HPDE6-E6E7 (cell line): ENCODE data around the gene ZMIZ1.

Source experiments
- DNase-seq: peaks from one replicate; pipeline ENCODE4 v3.0.0; 2011; ENCODE audit warnings: missing footprints; ENCODE audit errors: extremely low spot score

ZMIZ1 gene

DNA sequence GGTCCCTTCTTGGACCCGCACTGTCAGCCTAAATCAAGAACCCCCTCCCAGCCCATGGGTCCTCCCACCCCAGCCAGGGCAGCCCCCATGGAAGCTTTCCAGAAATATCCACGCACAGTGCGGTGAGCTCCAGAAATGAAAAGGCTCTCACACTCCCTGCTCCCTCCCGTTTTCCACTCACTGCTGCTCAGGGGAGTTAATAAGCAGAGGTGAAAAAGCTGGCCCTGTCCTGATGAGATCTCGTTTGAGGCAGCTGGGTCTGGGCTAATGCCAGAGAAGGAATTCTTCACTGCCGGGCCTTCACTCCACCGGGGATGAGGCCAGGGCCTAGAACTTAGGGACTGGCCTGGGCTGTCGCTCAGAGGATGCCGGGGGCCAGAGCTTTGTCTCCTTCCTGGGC lies 102.2 kb downstream of the ZMIZ1 start:
- DNase-seq = no peak

DNA sequence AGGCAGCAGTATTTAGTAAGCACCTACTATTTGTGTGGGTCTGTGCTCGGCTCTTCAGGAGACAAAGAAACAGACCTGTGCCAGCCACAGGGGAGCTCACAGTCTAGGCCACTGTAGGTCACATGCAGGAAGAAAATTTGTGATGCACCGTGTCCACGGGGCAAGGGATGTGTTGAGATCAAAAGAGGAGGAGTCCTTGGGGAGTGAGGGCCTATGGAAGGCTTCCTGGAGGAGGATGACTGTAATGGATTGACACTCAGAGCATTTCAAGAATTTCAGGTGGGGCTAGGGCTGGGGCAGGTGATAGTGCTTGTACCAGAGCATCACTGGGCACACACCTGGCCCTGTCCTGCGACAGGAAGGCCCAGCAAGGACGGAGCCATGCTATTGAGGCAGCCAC lies 102.7 kb downstream of the ZMIZ1 start:
- DNase-seq = no peak

- no peak for DNase-seq
These were observed 104.1 kb downstream of the ZMIZ1 start for GRCh38 chr10:79172881-79173280.

- DNase-seq = no peak
These were observed 105.0 kb downstream of the ZMIZ1 start for GRCh38 chr10:79173582-79174262.

DNA sequence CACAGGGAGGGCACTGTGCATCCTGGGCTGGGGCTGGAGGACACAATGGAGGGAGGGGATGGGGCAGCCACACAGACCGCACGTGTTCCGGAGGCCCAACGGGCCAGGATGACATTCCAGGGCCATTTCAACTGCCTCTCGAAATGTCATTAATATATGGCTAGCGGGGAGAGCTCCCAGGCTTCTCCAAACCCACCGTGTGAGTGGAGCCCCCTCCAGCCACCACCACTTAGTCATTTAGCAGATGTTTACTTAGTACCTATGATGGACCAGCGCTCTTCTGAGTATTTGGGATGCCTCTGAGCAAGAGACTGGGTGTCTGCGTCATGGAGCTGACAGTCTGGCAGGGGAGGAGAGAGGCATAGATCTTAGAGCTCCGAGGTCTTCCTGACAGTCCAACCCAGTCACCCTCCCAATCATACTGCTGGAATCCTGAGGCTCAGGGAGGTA lies 107.3 kb downstream of the ZMIZ1 start:
- DNase-seq = no peak

GRCh38 chr10:79176949-79177602 lies 108.3 kb downstream of the ZMIZ1 start:
- DNase-seq = no peak

- DNase-seq = no peak
These were observed 109.4 kb downstream of the ZMIZ1 start for GRCh38 chr10:79178070-79178576.

- DNase-seq = no peak
These were observed 109.9 kb downstream of the ZMIZ1 start for GRCh38 chr10:79178614-79179163.

DNA sequence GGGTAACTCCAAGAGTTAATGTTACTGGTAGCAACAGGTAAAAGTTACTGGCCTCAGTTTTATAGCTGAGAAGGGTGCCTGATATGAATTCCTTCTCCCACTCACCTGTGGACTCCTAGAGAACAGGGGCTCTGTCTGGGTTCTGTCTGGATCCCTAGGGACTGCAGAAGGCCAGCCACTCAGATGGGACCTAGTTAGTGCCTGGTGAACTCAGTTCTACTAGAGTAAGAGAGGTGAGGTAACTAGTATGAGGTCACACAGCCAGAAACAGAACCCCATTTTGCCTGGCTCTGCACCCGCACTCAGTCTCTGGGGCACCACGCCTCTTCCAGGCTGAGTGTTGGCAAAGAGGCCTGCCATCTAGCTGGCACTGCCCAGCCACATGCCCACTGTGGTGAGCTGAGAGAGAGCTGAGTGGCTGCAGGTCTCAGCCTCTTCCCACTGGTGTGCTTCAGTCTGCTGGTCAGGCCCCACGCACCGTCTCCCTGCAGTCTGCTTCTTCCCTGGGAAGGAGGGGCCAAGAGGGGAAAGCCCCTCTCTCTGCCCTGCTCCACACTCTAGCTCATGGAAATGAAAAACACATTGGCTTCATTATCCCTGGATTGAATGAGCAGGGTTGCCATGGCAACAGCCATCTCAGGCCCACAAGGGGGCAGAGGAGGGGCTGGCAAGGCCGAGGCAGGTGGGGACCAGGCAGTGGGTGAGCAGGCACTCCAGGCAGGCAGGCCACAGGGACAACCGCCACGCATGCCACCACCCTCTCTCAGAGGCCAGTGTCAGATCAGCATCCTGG lies 110.6 kb downstream of the ZMIZ1 start:
- no peak for DNase-seq

GRCh38 chr10:79179957-79180309 lies 111.2 kb downstream of the ZMIZ1 start:
- DNase-seq = no peak

- no peak for DNase-seq
These were observed 111.9 kb downstream of the ZMIZ1 start for GRCh38 chr10:79180414-79181221.

GRCh38 chr10:79181227-79181626 lies 112.5 kb downstream of the ZMIZ1 start:
- no peak for DNase-seq

DNA sequence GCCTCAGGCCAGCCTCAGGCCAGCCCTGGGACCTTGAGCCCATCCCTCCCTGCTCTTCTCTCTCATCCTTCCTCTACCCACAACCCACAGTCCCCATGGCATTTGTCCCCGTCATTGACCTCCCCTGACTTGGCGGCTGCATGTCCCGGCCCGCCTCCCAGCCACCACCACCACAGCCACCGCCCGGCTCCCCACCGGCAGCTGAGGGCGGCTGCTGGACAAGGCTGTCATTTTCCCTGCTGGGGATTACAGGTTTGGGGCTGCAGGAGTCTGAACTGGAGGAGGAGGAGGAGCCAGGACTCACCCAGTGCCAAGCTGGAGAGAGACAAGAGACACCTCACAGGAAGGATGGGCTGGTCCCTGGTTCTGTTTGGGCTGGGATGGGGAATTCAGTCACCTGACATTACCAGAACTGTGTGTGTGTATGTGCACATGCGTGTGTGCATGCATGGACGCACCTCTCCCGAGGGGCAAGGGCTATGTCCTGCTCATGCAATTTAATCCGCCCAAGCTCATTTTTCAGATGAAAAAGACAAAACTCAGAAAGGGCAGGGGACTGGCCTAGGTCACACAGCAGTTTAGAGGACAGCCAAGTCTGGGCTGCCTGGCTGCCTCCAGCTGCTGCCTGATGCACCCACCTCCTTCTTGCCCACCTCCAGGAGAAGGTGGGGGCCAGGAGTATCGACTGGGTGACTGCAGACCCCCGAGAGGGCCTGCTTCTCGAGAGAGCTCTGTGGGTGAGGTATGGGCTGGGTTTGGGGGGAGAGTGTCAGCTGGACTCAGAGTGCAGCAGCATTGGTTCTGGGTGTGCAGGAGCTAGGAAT lies 113.1 kb downstream of the ZMIZ1 start:
- no peak for DNase-seq

- DNase-seq = no peak
These were observed 114.2 kb downstream of the ZMIZ1 start for GRCh38 chr10:79182781-79183467.

GRCh38 chr10:79183468-79183865 lies 114.7 kb downstream of the ZMIZ1 start:
- no peak for DNase-seq

DNA sequence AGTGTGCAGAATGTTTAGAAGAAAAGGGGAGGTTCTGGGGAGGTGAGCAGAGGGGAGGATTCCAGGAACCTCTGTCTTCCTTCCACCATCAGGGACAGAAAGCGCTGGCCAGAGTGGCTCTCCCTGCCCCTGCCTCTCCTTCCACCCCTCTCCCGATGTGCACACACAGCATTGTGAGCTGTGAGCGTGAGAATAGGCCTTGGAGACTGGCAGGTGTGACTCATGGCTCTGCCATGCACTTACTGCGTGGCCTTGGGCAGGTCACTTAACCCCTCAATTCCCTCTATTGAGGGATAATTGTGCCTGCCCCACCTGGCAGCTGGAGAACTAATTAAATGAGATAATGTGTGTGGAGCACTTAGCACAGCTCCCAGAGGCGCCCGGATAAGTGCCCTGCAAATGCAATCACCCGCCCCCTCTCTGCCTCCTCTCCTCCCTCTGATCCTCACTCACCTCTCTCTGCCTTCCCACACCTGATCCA lies 115.4 kb downstream of the ZMIZ1 start:
- peak; percentile 71 for DNase-seq

- no peak for DNase-seq
These were observed 115.9 kb downstream of the ZMIZ1 start for GRCh38 chr10:79184657-79185056.

DNA sequence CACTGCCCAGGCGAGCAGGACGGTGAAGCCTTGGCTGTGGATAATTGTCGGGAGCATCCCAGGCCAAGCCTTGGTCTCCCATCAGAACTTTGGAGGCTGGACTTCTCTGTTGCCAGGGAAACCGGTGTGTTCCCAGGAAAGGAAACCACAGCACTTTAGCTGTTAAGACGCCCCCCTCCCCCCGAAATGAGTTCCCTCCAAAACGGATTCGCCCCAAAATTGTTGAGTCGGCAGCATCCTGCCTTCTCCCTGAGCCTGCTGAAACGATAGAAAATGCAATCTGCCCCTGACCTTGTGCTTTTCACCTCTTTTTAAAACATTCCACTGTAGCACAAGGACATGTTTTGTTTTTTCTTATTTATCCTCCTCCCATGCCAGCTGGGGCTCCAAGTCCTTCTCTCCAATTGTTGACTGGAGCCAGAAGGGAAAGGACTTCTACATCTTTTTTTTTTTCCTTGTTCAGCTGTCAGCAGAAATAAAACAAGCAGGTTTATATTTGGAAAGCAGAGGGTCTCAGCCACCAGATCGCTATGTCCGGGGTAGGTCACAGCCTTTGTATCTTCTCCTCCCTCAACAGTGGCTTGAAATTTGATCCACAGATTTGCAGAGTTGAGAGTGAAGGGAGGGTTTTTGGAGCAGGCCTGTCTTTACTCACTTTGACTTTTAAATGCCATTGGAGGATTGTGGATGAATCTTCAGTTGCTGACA lies 116.5 kb downstream of the ZMIZ1 start:
- no peak for DNase-seq

DNA sequence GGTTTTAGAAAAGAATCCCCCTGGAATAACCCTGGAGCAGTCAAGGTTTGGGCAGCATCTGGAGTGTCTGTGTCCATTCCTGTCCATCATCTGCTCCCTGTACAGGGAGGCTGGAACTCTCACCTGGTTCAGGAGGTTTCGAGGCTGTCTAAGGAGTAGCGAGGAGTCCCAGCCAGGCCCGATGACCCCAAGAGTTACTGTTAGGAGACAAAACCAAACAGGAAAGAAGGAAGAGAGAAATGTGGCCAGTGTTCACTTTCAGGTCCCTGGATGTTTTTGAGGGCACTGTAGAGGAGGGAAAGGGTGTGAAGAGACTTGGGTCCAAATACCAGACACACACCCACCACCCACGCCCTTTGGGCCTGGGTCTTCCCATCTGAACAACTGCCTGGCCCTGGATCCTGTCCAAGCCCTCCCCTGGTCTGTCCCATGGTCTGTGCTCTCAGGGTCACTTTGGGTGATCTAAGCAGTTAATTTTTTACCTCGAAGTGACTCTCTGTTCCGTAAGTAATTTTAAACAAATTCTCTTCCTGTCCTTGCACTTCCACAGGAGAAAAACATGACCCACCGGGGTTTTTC lies 117.1 kb downstream of the ZMIZ1 start:
- DNase-seq = no peak
